ENCODE results near the gene GNGT1. TPM values are rescaled to one million over a fixed set of nuclear protein-coding genes. Genes with fewer than 3 reads are reported as not detected.

The GNGT1 gene
- total RNA-seq, 1 experiment from 2014 or later = not detected

DNA sequence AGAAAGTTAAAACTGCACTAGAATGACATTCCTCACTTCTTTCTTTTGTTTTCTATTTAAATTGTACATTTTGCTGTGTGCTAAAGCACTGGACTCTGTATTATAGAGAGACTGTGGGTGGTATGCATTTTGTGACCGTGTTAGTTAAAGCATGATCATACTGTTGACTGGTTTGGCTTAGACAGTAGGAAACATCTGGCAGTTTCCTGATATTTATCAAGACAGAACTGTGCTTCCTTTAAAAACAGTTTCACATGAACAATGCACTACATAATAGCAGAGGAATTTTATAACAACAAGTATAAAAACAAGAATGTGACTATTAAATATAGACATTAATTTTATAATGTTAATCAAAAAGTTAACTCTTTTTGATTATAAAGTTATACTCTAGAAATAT lies 38.3 kb downstream of the GNGT1 start:
- Histone ChIP-seq H3K4me1 (ENCODE audit: control insufficient read depth, insufficient read depth, low read length) (no peaks in the 10 kb centered on the region), H3K36me3 (ENCODE audit: control insufficient read depth, insufficient read depth, low read length) (no peaks in the 10 kb centered on the region), H3K9me3 (ENCODE audit: control insufficient read depth, insufficient read depth, low read depth, low read length) (no peaks in the 10 kb centered on the region), H3K27ac (ENCODE audit: low read length) (no peak overlapping the region), H3K4me3 (ENCODE audit: low read depth in 2 of 2, low read length in 2 of 2) (no peak overlapping the region), H3K27me3 (ENCODE audit: control insufficient read depth, insufficient read depth, low read length) (no peaks in the 10 kb centered on the region)
- ATAC-seq (no peak), DNase-seq (ENCODE audit: low read depth, low spot score) (no peak)
- ChIA-PET CTCF (no interaction called here), POLR2A (no interaction called here)
- intact Hi-C loops (cut with micrococcal nuclease; ENCODE audit: unreplicated experiment) = no loop called here
- BruUV-seq (replicated peaks) = no TSS peak
- in situ Hi-C loops (cut with HindIII; ENCODE audit: low pct_unique_long_range_greater_than_20kb, low sequenced_read_pairs) = no loop called here
- TF ChIP-seq, protein P1, sequence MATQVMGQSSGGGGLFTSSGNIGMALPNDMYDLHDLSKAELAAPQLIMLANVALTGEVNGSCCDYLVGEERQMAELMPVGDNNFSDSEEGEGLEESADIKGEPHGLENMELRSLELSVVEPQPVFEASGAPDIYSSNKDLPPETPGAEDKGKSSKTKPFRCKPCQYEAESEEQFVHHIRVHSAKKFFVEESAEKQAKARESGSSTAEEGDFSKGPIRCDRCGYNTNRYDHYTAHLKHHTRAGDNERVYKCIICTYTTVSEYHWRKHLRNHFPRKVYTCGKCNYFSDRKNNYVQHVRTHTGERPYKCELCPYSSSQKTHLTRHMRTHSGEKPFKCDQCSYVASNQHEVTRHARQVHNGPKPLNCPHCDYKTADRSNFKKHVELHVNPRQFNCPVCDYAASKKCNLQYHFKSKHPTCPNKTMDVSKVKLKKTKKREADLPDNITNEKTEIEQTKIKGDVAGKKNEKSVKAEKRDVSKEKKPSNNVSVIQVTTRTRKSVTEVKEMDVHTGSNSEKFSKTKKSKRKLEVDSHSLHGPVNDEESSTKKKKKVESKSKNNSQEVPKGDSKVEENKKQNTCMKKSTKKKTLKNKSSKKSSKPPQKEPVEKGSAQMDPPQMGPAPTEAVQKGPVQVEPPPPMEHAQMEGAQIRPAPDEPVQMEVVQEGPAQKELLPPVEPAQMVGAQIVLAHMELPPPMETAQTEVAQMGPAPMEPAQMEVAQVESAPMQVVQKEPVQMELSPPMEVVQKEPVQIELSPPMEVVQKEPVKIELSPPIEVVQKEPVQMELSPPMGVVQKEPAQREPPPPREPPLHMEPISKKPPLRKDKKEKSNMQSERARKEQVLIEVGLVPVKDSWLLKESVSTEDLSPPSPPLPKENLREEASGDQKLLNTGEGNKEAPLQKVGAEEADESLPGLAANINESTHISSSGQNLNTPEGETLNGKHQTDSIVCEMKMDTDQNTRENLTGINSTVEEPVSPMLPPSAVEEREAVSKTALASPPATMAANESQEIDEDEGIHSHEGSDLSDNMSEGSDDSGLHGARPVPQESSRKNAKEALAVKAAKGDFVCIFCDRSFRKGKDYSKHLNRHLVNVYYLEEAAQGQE (IDR thresholded peaks at IDR 0.05; ENCODE audit: insufficient read depth in 1 of 2, low read depth in 2 of 2, low read length in 1 of 2) = no peak
- TF ChIP-seq TCF7L2 (IDR thresholded peaks at IDR 0.05; ENCODE audit: low read depth, low read length) = no peak
- no peak for TF ChIP-seq POLR2AphosphoS5 (IDR thresholded peaks at IDR 0.05; ENCODE audit: low read depth, low read length)
- TF ChIP-seq, protein P2, sequence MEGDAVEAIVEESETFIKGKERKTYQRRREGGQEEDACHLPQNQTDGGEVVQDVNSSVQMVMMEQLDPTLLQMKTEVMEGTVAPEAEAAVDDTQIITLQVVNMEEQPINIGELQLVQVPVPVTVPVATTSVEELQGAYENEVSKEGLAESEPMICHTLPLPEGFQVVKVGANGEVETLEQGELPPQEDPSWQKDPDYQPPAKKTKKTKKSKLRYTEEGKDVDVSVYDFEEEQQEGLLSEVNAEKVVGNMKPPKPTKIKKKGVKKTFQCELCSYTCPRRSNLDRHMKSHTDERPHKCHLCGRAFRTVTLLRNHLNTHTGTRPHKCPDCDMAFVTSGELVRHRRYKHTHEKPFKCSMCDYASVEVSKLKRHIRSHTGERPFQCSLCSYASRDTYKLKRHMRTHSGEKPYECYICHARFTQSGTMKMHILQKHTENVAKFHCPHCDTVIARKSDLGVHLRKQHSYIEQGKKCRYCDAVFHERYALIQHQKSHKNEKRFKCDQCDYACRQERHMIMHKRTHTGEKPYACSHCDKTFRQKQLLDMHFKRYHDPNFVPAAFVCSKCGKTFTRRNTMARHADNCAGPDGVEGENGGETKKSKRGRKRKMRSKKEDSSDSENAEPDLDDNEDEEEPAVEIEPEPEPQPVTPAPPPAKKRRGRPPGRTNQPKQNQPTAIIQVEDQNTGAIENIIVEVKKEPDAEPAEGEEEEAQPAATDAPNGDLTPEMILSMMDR (IDR thresholded peaks at IDR 0.05) = no peak
- TF ChIP-seq SIN3A (IDR thresholded peaks at IDR 0.05; ENCODE audit: borderline replicate concordance, insufficient read depth, low read depth, low read length) = no peak

DNA sequence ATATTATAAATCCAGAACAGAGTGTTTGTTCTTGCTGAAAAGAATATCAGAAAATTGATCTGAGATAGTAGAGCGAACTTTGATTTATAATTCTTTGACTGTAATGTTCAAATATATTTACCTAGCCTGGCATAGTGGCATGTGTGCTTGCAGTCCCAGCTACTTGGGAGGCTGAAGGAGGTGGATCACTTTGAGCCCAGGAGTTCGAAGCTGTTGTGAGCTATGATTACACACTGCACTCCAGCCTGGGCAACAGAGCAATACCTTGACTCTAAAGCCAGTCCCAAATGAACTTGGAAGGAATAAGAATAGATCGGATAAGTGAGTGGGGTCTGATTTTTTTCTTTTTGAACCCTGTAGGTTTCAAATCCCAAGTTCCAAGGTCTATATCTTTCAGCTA lies 38.7 kb downstream of the GNGT1 start:
- H3K27me3 ChIP-seq (ENCODE audit: control insufficient read depth, insufficient read depth, low read length) = no peaks in the 10 kb centered on the region
- H3K27ac ChIP-seq (ENCODE audit: low read length) = no peak overlapping the region
- no peak overlapping the region for H3K4me3 ChIP-seq (ENCODE audit: low read depth in 2 of 2, low read length in 2 of 2)
- H3K4me1 ChIP-seq (ENCODE audit: control insufficient read depth, insufficient read depth, low read length) = no peaks in the 10 kb centered on the region
- in situ Hi-C loops (cut with HindIII; ENCODE audit: low pct_unique_long_range_greater_than_20kb, low sequenced_read_pairs) (no loop called here), intact Hi-C loops (cut with micrococcal nuclease; ENCODE audit: unreplicated experiment) (no loop called here)
- CTCF ChIA-PET = no interaction called here
- DNase-seq (ENCODE audit: low read depth, low spot score) (no peak), ATAC-seq (no peak)
- TF ChIP-seq TCF7L2 (IDR thresholded peaks at IDR 0.05; ENCODE audit: low read depth, low read length) (no peak), SIN3A (IDR thresholded peaks at IDR 0.05; ENCODE audit: borderline replicate concordance, insufficient read depth, low read depth, low read length) (no peak), POLR2AphosphoS5 (IDR thresholded peaks at IDR 0.05; ENCODE audit: low read depth, low read length) (no peak)
- TF ChIP-seq, protein P1 (IDR thresholded peaks at IDR 0.05; ENCODE audit: insufficient read depth in 1 of 2, low read depth in 2 of 2, low read length in 1 of 2) = no peak
- TF ChIP-seq, protein P2 (IDR thresholded peaks at IDR 0.05) = no peak
- POLR2A ChIA-PET = no interaction called here
- BruUV-seq (replicated peaks) = no TSS peak
- H3K9me3 ChIP-seq (ENCODE audit: control insufficient read depth, insufficient read depth, low read depth, low read length) = no peaks in the 10 kb centered on the region
- no peaks in the 10 kb centered on the region for H3K36me3 ChIP-seq (ENCODE audit: control insufficient read depth, insufficient read depth, low read length)
